ENCODE measurements around the gene CACNG7. TPM values are rescaled to one million over a fixed set of nuclear protein-coding genes. Genes with fewer than 3 reads are reported as not detected.

The CACNG7 gene
- total RNA-seq, 1 experiment from 2014 or later: not detected

GRCh38 chr19:53903055-53903680, 5.9 kb upstream of the CACNG7 start:
- POLR2A ChIA-PET (ENCODE audit: low non-redundant PET): no interaction called here

GRCh38 chr19:53904909-53905308, 4.2 kb upstream of the CACNG7 start:
- Histone ChIP-seq H3K4me1 (ENCODE audit: insufficient read depth, low read length, poor library complexity, severe bottlenecking) (peaks cover 8% of the 10 kb centered on the region), H3K4me3 (ENCODE audit: low read depth, low read length, poor library complexity, severe bottlenecking) (no peak overlapping the region), H3K27ac (ENCODE audit: low read depth, low read length, poor library complexity, severe bottlenecking) (no peak overlapping the region), H3K9me3 (ENCODE audit: low read depth, low read length, poor library complexity, severe bottlenecking) (no peaks in the 10 kb centered on the region), H3K36me3 (ENCODE audit: insufficient read depth, low read length, poor library complexity, severe bottlenecking) (no peaks in the 10 kb centered on the region), H3K27me3 (replicated peaks; ENCODE audit: insufficient read depth, low read depth, low read length, poor library complexity) (peaks cover 29% of the 10 kb centered on the region)
- POLR2A ChIA-PET (ENCODE audit: low non-redundant PET): no interaction called here
- TF ChIP-seq CTCF (conservative IDR thresholded peaks at IDR 0.05; ENCODE audit: low read depth, low read length) (no peak), EZH2 (IDR thresholded peaks at IDR 0.05; ENCODE audit: borderline replicate concordance, low read depth, low read length, poor library complexity, severe bottlenecking) (no peak)
- intact Hi-C loops (cut with micrococcal nuclease; ENCODE audit: unreplicated experiment): no loop called here
- CTCF ChIA-PET: interaction anchor here (0.7 kb wide), 1 partner anchor 119 kb away, joined by 3 read pairs; no protein-coding TSS in a partner anchor
- no TSS peak for BruUV-seq (replicated peaks)
- no peak for DNase-seq (ENCODE audit: low spot score)

More at GRCh38 chr19:53903055-53903680, 5.9 kb upstream of the CACNG7 start:
- Histone ChIP-seq H3K4me1 (ENCODE audit: insufficient read depth, low read length, poor library complexity, severe bottlenecking) (peaks cover 12% of the 10 kb centered on the region), H3K27ac (ENCODE audit: low read depth, low read length, poor library complexity, severe bottlenecking) (no peak overlapping the region), H3K9me3 (ENCODE audit: low read depth, low read length, poor library complexity, severe bottlenecking) (no peaks in the 10 kb centered on the region), H3K4me3 (ENCODE audit: low read depth, low read length, poor library complexity, severe bottlenecking) (no peak overlapping the region), H3K36me3 (ENCODE audit: insufficient read depth, low read length, poor library complexity, severe bottlenecking) (no peaks in the 10 kb centered on the region), H3K27me3 (replicated peaks; ENCODE audit: insufficient read depth, low read depth, low read length, poor library complexity) (peaks cover 15% of the 10 kb centered on the region)
- intact Hi-C loops (cut with micrococcal nuclease; ENCODE audit: unreplicated experiment): no loop called here
- TF ChIP-seq EZH2 (IDR thresholded peaks at IDR 0.05; ENCODE audit: borderline replicate concordance, low read depth, low read length, poor library complexity, severe bottlenecking) (no peak), CTCF (conservative IDR thresholded peaks at IDR 0.05; ENCODE audit: low read depth, low read length) (no peak)
- peak; percentile 41 for DNase-seq (ENCODE audit: low spot score)
- BruUV-seq (replicated peaks): no TSS peak
- CTCF ChIA-PET: no interaction called here

GRCh38 chr19:53905787-53906186, 3.3 kb upstream of the CACNG7 start:
- H3K27me3 ChIP-seq (replicated peaks; ENCODE audit: insufficient read depth, low read depth, low read length, poor library complexity): peaks cover 38% of the 10 kb centered on the region
- CTCF ChIA-PET: interaction anchor here (0.5 to 0.9 kb wide), 4 partner anchors 8 to 118 kb away, joined by 3 to 8 read pairs (median 4); no protein-coding TSS in a partner anchor
- TF ChIP-seq CTCF (conservative IDR thresholded peaks at IDR 0.05; ENCODE audit: low read depth, low read length) (no peak), EZH2 (IDR thresholded peaks at IDR 0.05; ENCODE audit: borderline replicate concordance, low read depth, low read length, poor library complexity, severe bottlenecking) (no peak)

More at GRCh38 chr19:53905787-53906186, 3.3 kb upstream of the CACNG7 start:
- intact Hi-C loops (cut with micrococcal nuclease; ENCODE audit: unreplicated experiment): loop anchor here (1.0 kb wide), 1 partner anchor 119 kb away; no protein-coding TSS in a partner anchor
- H3K4me1 ChIP-seq (ENCODE audit: insufficient read depth, low read length, poor library complexity, severe bottlenecking): peaks cover 8% of the 10 kb centered on the region
- no peak overlapping the region for H3K4me3 ChIP-seq (ENCODE audit: low read depth, low read length, poor library complexity, severe bottlenecking)
- no TSS peak for BruUV-seq (replicated peaks)
- no peaks in the 10 kb centered on the region for H3K36me3 ChIP-seq (ENCODE audit: insufficient read depth, low read length, poor library complexity, severe bottlenecking)
- no peaks in the 10 kb centered on the region for H3K9me3 ChIP-seq (ENCODE audit: low read depth, low read length, poor library complexity, severe bottlenecking)
- no peak for DNase-seq (ENCODE audit: low spot score)
- no peak overlapping the region for H3K27ac ChIP-seq (ENCODE audit: low read depth, low read length, poor library complexity, severe bottlenecking)
- POLR2A ChIA-PET (ENCODE audit: low non-redundant PET): no interaction called here
